ENCODE results near the gene GATB. TPM values are rescaled to one million over a fixed set of nuclear protein-coding genes. Genes with fewer than 3 reads are reported as not detected.
"Not testable (repeated sequence)": the region's sequence is repeated elsewhere in the genome, so short reads cannot be mapped to it uniquely, and the experiment has no call there.

Gene GATB
- total and polyA plus RNA-seq, 10 donors: 12.6 to 22.7 (median 17.8) TPM

- no peak for DNase-seq
- H3K4me1 ChIP-seq: no peaks in the 10 kb centered on the region
- peaks cover 0 to 55% (median 7%) of the 10 kb centered on the region in 6 donors for H3K36me3 ChIP-seq
- peaks cover 0 to 33% (median 27%) of the 10 kb centered on the region in 8 donors for H3K9me3 ChIP-seq
- intact Hi-C loops (cut with DNase I; ENCODE audit: low total_unique reads): no loop called here
- WGBS, 5 donors: 92 to 100% (median 100%) methylated on average over 1 of the region's 1 CpG
- no peak overlapping the region for H3K4me3 ChIP-seq
- H3K27ac ChIP-seq: no peak overlapping the region
- no peaks in the 10 kb centered on the region for H3K27me3 ChIP-seq (replicated peaks in 1 of 7)
- TF ChIP-seq POLR2A (IDR thresholded peaks at IDR 0.05) (no peak), POLR2AphosphoS5 (IDR thresholded peaks at IDR 0.05) (no peak), CTCF (IDR thresholded peaks at IDR 0.05 in 8 of 11, conservative IDR thresholded peaks at IDR 0.05 in 3 of 11) (no peak)
These were observed 24.4 kb downstream of the GATB start for GRCh38 chr4:151736361-151736760.

- H3K9me3 ChIP-seq: peaks cover 0 to 11% (median 10%) of the 10 kb centered on the region in 8 donors
- H3K27me3 ChIP-seq (replicated peaks in 1 of 7); H3K4me3 ChIP-seq; H3K4me1 ChIP-seq; DNase-seq; intact Hi-C loops (cut with DNase I; ENCODE audit: low total_unique reads); H3K27ac ChIP-seq: not testable (repeated sequence)
- H3K36me3 ChIP-seq: peaks cover 0 to 15% (median 0%) of the 10 kb centered on the region in 6 donors
- 94 to 96% (median 95%) methylated on average over 5 to 34 of the region's 34 CpGs for WGBS, 5 donors
These were observed 29.1 kb downstream of the GATB start for GRCh38 chr4:151731670-151732069.

GRCh38 chr4:151729731-151730559 lies 30.9 kb downstream of the GATB start:
- Histone ChIP-seq H3K36me3 (peaks cover 0 to 7% (median 0%) of the 10 kb centered on the region in 6 donors), H3K27ac (no peak overlapping the region), H3K27me3 (replicated peaks in 1 of 7) (no peaks in the 10 kb centered on the region), H3K4me3 (no peak overlapping the region), H3K4me1 (no peaks in the 10 kb centered on the region), H3K9me3 (no peaks in the 10 kb centered on the region)
- TF ChIP-seq CTCF (IDR thresholded peaks at IDR 0.05 in 8 of 11, conservative IDR thresholded peaks at IDR 0.05 in 3 of 11): no peak
- TF ChIP-seq POLR2A (IDR thresholded peaks at IDR 0.05): no peak
- no peak for TF ChIP-seq POLR2AphosphoS5 (IDR thresholded peaks at IDR 0.05)
- WGBS, 5 donors: 90 to 95% (median 92%) methylated on average over 9 to 12 of the region's 12 CpGs
- intact Hi-C loops (cut with DNase I; ENCODE audit: low total_unique reads): no loop called here
- no peak for DNase-seq

GRCh38 chr4:151728679-151729078 lies 32.1 kb downstream of the GATB start:
- WGBS, 5 donors: 82 to 94% (median 85%) methylated on average over 2 of the region's 2 CpGs
- TF ChIP-seq POLR2A (IDR thresholded peaks at IDR 0.05) (no peak), CTCF (IDR thresholded peaks at IDR 0.05 in 8 of 11, conservative IDR thresholded peaks at IDR 0.05 in 3 of 11) (no peak), POLR2AphosphoS5 (IDR thresholded peaks at IDR 0.05) (no peak)
- Histone ChIP-seq H3K27ac (no peak overlapping the region), H3K36me3 (peaks cover 0 to 7% (median 0%) of the 10 kb centered on the region in 6 donors), H3K27me3 (replicated peaks in 1 of 7) (no peaks in the 10 kb centered on the region), H3K9me3 (no peaks in the 10 kb centered on the region), H3K4me3 (no peak overlapping the region), H3K4me1 (no peaks in the 10 kb centered on the region)
- no peak for DNase-seq
- intact Hi-C loops (cut with DNase I; ENCODE audit: low total_unique reads): no loop called here
